GM19035 (cell line): ENCODE data around the gene DPPA4.
"Not testable (repeated sequence)": the region's sequence is repeated elsewhere in the genome, so short reads cannot be mapped to it uniquely, and the experiment has no call there.

Experiments used
- ATAC-seq: cut with Tn5 transposase; IDR thresholded peaks from one replicate; pipeline ENCODE4 v1.9.1; 2021; ENCODE audit not compliant: unreplicated experiment

Gene DPPA4

GRCh38 chr3:109337393-109337792 lies at the start of gene DPPA4:
DPPA4 (minus strand) TSS chr3:109337546; CDS start chr3:109337517, 29 bp downstream.
- no peak for ATAC-seq

DNA sequence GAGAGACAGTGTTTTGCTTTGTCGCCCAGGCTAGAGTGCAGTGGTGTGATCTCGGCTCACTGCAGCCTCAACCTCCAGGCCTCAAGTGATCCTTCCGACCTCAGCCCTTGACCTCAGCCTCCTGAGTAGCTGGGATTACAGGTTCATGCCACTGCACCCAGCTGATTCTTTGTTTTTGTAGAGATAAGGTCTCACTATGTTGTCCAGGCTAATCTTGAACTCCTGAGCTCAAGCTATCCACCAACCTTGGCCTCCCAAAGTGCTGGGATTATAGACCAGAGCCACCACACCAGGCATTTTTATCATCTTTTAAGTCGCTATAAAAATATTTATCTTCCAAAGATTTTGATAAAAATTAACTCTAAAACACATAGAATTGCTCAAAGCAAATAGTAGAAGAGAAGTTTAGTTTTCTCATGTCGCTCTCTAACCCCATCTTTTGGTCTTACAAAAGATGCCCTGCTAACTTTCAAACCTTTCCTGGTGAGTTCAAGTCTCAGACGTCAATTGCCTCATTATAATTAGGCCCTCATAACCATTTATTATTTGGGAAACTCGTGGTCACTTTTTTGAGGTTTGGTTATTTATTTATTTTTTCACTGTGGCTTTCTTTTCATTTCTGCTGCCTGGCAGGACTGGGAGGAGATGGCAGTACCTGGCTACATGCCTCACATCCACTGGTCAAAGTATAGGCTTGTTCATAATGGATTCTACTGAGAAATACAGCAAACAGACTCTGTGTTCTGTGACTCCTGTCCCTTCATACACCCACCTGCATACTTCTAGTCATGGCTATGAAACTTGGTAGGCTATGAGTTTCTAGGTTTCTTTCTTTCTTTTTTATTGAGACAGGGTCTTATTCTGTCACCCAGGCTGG lies 48.3 kb upstream of the DPPA4 start:
- ATAC-seq: no peak

GRCh38 chr3:109384164-109384563 lies 46.8 kb upstream of the DPPA4 start:
- ATAC-seq: no peak

DNA sequence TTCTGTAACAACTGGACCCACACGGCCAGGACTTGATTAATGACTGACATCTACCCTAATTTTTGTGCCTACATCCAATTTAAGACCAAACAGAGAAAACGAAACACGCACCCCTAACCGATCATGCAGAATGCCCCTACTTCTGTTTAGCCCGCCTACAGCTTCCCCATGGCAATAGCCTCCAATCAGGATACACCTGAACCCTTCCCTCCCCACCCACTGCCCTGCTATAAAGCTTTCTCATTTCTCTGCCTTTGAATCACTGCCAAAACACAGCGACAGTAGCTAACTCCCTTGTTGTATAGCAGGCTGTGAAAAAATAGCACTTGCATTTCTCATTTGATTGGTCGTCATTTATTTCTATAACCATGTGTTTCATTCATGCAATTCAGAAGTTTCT lies 45.2 kb upstream of the DPPA4 start:
- no peak for ATAC-seq

- no peak for ATAC-seq
Measured at GRCh38 chr3:109375975-109376374, 38.6 kb upstream of the DPPA4 start.

DNA sequence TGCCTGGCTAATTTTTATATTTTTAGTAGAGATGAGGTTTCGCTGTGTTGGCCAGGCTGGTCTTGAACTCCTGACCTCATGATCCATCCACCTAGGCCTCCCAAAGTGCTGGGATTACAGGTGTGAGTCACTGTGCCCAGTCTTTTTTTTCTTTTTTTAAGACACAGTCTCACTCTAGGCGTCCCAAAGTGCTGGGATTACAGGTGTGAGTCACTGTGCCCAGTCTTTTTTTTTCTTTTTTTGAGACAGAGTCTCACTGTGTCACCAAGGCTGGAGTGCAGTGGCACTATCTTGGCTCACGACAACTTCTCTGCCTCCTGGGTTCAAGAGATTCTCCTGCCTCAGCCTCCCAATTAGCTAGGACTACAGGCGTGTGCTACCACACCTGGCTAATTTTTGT lies 37.1 kb upstream of the DPPA4 start:
- ATAC-seq: not testable (repeated sequence)

DNA sequence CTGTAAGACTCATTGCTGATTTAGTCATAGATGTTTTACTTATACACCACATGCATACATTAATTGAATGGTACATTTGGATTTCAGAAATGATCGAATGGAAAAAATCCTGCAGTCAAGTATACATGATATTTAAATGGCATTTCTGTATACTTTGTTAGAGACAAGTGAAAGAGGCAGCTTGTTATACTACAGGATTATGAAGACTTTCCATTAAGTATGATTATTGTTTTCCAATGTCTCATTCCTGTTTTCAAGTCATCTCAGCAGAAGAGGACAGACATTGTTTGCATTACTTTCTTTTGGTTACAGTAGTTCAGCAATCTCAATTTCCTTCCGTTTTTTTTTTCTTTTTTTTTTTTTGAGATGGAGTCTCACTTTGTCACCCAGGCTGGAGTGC lies 36.6 kb upstream of the DPPA4 start:
- no peak for ATAC-seq

- no peak for ATAC-seq
Measured at GRCh38 chr3:109372639-109373038, 35.3 kb upstream of the DPPA4 start.

- ATAC-seq: no peak
Measured at GRCh38 chr3:109369510-109369909, 32.2 kb upstream of the DPPA4 start.

DNA sequence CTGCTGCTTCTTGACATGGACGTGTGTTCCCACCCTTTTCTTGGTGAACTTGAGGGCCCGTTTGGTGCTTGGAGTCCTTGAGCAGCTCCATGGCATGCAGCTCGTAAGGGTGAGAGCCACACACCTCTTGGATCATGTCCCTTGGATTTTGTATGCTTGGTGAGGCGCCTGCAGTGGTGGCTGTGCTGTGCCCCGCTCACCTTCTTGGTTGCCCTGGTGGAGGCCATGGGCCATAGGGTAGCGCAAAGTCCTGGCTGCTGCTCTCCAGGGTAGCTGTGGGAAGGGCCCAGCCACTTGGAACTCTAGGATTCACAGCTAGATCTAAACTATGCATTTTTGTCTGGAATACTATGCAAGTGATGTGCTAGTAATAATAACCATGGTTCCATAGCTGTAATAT lies 26.7 kb upstream of the DPPA4 start:
- ATAC-seq: no peak

DNA sequence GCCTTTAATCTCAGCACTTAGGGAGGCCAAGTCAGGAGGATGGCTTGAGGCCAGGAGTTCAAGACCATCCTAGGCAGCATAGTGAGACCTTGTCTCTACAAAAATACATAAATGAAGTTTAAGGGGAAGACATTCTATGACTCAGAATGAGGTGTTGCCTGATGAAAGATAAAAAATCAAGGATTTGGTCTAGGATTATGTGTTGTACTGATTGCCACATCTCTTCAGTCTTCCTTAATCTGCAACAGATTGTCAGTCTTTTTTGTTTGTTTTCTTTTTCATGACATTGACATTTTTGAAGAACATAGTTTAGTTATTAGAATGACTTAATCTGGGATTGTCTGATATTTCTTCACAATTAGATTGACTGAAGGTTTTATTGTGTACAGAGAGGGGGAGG lies 26.3 kb upstream of the DPPA4 start:
- ATAC-seq: no peak

GRCh38 chr3:109362823-109363222 lies 25.5 kb upstream of the DPPA4 start:
- no peak for ATAC-seq

- ATAC-seq: not testable (repeated sequence)
Measured at GRCh38 chr3:109358809-109359208, 21.5 kb upstream of the DPPA4 start.

- no peak for ATAC-seq
Measured at GRCh38 chr3:109356442-109357155, 19.3 kb upstream of the DPPA4 start.

DNA sequence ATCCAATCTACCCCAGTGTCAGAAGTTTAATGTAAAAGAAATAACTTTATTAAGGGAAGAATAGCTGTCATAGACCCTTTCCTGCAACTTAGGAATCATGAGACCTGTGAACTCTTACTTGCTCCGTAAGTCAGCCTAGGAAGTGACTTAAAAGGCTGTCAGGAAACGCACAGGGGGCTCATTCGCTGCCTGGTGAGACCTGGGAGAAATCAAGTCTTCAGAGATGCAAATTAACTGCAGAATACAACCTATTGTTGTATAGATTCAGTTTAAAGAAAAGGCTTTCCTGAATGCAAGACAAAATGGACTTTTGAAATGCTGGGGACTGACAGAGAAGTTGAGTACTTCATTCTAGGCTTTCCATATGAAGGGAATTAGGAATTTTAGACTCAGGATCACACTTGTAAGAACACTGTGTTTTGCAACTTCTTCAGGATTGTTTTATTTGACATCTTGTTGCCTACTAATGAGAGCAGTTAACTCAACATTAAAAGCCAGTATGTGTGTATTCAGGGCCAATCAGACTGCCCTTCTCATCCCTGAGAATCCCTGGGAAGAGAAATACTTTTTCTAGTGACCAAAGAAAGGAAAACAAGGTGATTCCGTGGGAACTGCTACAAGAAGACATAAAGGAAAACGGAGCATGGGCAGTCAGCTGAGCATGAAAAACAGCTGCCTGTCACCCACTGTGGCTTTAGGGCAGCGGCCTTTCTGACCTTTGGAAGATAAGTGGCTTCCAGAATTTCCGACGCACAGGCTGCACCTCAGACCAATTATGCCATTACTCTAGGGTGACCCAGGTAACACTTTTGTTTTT lies 18.5 kb upstream of the DPPA4 start:
- no peak for ATAC-seq

DNA sequence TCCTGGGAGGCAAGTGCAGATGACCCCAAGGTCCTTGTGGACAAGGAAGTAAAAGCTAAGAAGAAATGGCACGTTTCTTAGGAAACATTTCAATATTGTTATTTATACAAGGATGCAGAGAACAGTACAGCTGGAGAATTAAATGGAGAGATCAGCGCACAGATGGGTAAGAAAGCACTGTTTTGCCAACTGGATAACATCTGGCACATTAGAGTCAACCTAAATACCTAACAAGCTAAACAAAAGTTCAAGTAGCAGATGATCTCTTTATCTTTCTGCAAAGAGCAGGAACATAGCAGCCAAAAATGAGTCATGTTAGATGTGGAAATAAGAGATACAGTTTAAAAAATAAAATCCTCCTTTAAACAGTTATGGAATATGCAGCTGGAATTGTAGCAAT lies 15.7 kb upstream of the DPPA4 start:
- no peak for ATAC-seq

- ATAC-seq: no peak
Measured at GRCh38 chr3:109351231-109351630, 13.9 kb upstream of the DPPA4 start.

DNA sequence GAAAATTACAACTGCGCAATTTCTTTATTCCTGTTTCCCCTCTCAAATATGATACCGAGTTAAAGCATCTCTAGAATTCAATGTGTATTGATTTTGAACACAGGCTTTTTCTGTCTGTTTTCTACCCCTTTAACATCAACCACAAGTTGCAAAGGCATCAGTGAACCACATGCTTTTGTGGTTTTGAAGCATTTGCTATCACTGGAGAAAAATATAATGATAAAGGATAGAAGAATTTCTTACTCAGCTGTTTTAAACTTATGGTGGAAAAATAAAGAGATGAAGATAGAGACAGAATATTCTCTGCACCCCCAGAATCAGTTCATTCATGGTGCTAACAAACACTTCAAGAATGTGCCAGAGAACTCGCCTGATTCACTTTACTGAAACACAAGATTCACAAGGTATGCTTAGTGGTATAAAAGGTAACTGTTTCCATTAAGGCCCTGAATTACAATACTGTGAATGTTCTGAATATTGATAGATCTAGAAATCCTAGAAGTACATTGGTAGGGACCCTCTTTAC lies 9.5 kb upstream of the DPPA4 start:
- ATAC-seq: no peak

DNA sequence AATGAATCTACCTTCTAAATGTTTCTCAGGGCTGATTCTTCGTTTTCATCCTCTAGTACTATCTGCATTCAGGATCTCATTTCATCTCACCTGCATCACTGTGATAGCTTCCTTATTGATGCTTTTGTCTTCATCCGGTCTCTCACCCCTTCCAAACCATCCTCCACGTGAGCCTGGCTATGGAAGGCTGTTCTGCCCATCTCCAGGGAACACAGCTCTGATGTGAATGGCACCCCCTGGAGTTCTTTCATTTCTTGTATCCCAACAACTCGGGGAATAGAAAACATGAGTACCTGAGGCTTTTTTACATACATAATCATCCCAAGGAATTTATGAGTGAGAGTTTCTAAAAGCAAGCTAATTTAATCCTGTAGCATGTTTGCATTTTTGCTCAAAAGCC lies 8.8 kb upstream of the DPPA4 start:
- no peak for ATAC-seq

GRCh38 chr3:109339714-109340648 lies 2.6 kb upstream of the DPPA4 start:
- no peak for ATAC-seq
